ENCODE results near the gene BCL2A1. TPM values are rescaled to one million over a fixed set of nuclear protein-coding genes. Genes with fewer than 3 reads are reported as not detected.
"Not testable (repeated sequence)": the region's sequence is repeated elsewhere in the genome, so short reads cannot be mapped to it uniquely, and the experiment has no call there.

Gene BCL2A1
- total RNA-seq, 1 experiment from 2014 or later = not detected

- peaks cover 6% of the 10 kb centered on the region for H3K27me3 Mint-ChIP-seq (ENCODE audit: insufficient read depth, unreplicated experiment)
- DNase-seq = no peak
- H3K36me3 ChIP-seq (ENCODE audit: control insufficient read depth, insufficient read depth, low read length) = no peaks in the 10 kb centered on the region
- BruUV-seq (replicated peaks) = no TSS peak
- no peak overlapping the region for H3K27ac Mint-ChIP-seq (ENCODE audit: unreplicated experiment)
- H3K4me3 Mint-ChIP-seq (ENCODE audit: unreplicated experiment) = no peak overlapping the region
- no peaks in the 10 kb centered on the region for H3K9me3 Mint-ChIP-seq (ENCODE audit: unreplicated experiment)
- H3K4me1 ChIP-seq = no peaks in the 10 kb centered on the region
- TF ChIP-seq CTCF (IDR thresholded peaks at IDR 0.05; ENCODE audit: insufficient read depth in 1 of 2, low read depth in 1 of 2, low read length in 1 of 2, severe bottlenecking in 1 of 2, unreplicated experiment in 1 of 2) = no peak
- no peaks in the 10 kb centered on the region; the same call in 1 of the 2 replicates for H3K9me3 ChIP-seq
- intact Hi-C loops (cut with micrococcal nuclease; ENCODE audit: unreplicated experiment) = no loop called here
- no peak overlapping the region for H3K4me3 ChIP-seq (ENCODE audit: low read depth, low read length)
- H3K4me1 Mint-ChIP-seq (ENCODE audit: low read depth, unreplicated experiment) = no peaks in the 10 kb centered on the region
- ChIA-PET CTCF (no interaction called here), POLR2A (no interaction called here)
- no peaks in the 10 kb centered on the region for H3K36me3 Mint-ChIP-seq (ENCODE audit: insufficient read depth, unreplicated experiment)
- no peaks in the 10 kb centered on the region for H3K27me3 ChIP-seq (replicated peaks; ENCODE audit: control insufficient read depth, insufficient read depth, low read length)
These were observed 32.9 kb downstream of the BCL2A1 start for GRCh38 chr15:79938143-79938542.

GRCh38 chr15:79935556-79936201 lies 35.3 kb downstream of the BCL2A1 start:
- H3K4me1 ChIP-seq; H3K4me3 ChIP-seq (ENCODE audit: low read depth, low read length); H3K27me3 ChIP-seq (replicated peaks; ENCODE audit: control insufficient read depth, insufficient read depth, low read length); H3K4me3 Mint-ChIP-seq (ENCODE audit: unreplicated experiment); H3K27ac Mint-ChIP-seq (ENCODE audit: unreplicated experiment); H3K36me3 ChIP-seq (ENCODE audit: control insufficient read depth, insufficient read depth, low read length); H3K9me3 Mint-ChIP-seq (ENCODE audit: unreplicated experiment); H3K27me3 Mint-ChIP-seq (ENCODE audit: insufficient read depth, unreplicated experiment); H3K4me1 Mint-ChIP-seq (ENCODE audit: low read depth, unreplicated experiment); H3K36me3 Mint-ChIP-seq (ENCODE audit: insufficient read depth, unreplicated experiment); CTCF ChIA-PET; BruUV-seq (replicated peaks); H3K9me3 ChIP-seq: not testable (repeated sequence)
- POLR2A ChIA-PET = interaction anchor here (1.0 kb wide), 1 partner anchor 12 kb away, joined by 5 read pairs; no protein-coding TSS in a partner anchor
- intact Hi-C loops (cut with micrococcal nuclease; ENCODE audit: unreplicated experiment) = loop anchor here (2.0 kb wide), 1 partner anchor 57 kb away; no protein-coding TSS in a partner anchor
- DNase-seq = peak in 1 of 2 experiments; percentile 17

GRCh38 chr15:79933231-79933630 lies 37.8 kb downstream of the BCL2A1 start:
- Histone ChIP-seq H3K36me3 (ENCODE audit: control insufficient read depth, insufficient read depth, low read length) (no peaks in the 10 kb centered on the region), H3K9me3 (no peaks in the 10 kb centered on the region), H3K27me3 (replicated peaks; ENCODE audit: control insufficient read depth, insufficient read depth, low read length) (no peaks in the 10 kb centered on the region), H3K4me1 (no peaks in the 10 kb centered on the region), H3K4me3 (ENCODE audit: low read depth, low read length) (no peak overlapping the region)
- H3K36me3 Mint-ChIP-seq (ENCODE audit: insufficient read depth, unreplicated experiment) = peaks cover 4% of the 10 kb centered on the region
- H3K27ac Mint-ChIP-seq (ENCODE audit: unreplicated experiment) = no peak overlapping the region
- H3K9me3 Mint-ChIP-seq (ENCODE audit: unreplicated experiment) = peaks cover 11% of the 10 kb centered on the region
- H3K27me3 Mint-ChIP-seq (ENCODE audit: insufficient read depth, unreplicated experiment) = peaks cover 6% of the 10 kb centered on the region
- TF ChIP-seq CTCF (IDR thresholded peaks at IDR 0.05; ENCODE audit: insufficient read depth in 1 of 2, low read depth in 1 of 2, low read length in 1 of 2, severe bottlenecking in 1 of 2, unreplicated experiment in 1 of 2) = no peak
- intact Hi-C loops (cut with micrococcal nuclease; ENCODE audit: unreplicated experiment) = loop anchor here (5.0 kb wide), 1 partner anchor 671 kb away; no protein-coding TSS in a partner anchor
- H3K4me3 Mint-ChIP-seq (ENCODE audit: unreplicated experiment) = no peak overlapping the region
- ChIA-PET CTCF (no interaction called here), POLR2A (no interaction called here)
- no peak for DNase-seq
- H3K4me1 Mint-ChIP-seq (ENCODE audit: low read depth, unreplicated experiment) = no peaks in the 10 kb centered on the region
- BruUV-seq (replicated peaks) = no TSS peak
